ENCODE results near the gene FUT6.

FUT6 gene

DNA sequence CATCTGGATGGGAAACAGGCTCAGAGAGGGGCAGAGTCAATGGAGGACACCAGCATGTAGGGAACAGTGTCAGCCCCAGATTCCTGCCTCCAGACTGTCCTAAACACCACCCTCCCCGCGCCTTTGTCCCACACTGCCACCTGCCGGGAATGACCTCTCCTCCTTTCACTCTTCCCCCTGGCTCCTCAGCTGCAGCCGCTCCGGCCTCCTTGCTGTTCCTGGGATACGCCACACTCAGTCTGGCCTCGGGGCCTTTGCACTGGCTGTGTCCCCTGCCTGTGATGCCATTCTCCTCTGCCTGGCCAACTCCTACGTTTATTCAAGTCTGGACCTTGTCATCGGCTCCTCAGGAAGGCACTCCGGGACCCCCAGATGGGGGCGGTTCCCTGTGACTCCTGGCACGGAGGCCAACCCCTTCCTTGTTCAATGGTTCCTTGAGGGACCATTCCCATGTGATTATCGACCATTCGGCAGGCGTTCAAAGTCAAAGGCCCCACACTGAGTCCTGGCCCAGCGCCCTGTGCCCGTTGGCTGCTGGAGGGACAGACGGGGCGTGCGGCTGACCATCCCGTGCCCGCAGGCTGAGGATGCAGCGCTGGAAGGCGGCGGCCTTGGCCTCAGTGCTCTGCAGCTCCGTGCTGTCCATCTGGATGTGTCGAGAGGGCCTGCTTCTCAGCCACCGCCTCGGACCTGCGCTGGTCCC lies 15.8 kb downstream of the FUT6 start:
- Histone ChIP-seq H2BK120ac (ENCODE audit: insufficient read depth, low read length, poor library complexity) (no peak overlapping the region), H3K4ac (ENCODE audit: low read depth, low read length) (no peak overlapping the region), H3K27me3 (ENCODE audit: insufficient read depth, low read length) (no peaks in the 10 kb centered on the region), H3K4me3 (ENCODE audit: low read depth, low read length) (no peak overlapping the region), H3K4me1 (ENCODE audit: control insufficient read depth in 1 of 2, insufficient read depth in 2 of 2, low read length in 2 of 2) (peaks cover 5% of the 10 kb centered on the region in 2 experiments), H3K27ac (ENCODE audit: low read depth, low read length) (no peak overlapping the region), H3K18ac (ENCODE audit: low read length) (no peak overlapping the region), H2AK5ac (ENCODE audit: low read length) (no peak overlapping the region), H4K91ac (ENCODE audit: low read depth, low read length) (no peak overlapping the region), H2BK5ac (ENCODE audit: low read depth, low read length, poor library complexity) (no peak overlapping the region), H2AFZ (ENCODE audit: insufficient read depth, low read length, poor library complexity) (no peak overlapping the region), H3K79me1 (ENCODE audit: low read length) (peaks cover 8% of the 10 kb centered on the region), H3K9ac (ENCODE audit: low read length) (no peak overlapping the region), H4K8ac (ENCODE audit: low read depth, low read length) (no peak overlapping the region), H3K36me3 (ENCODE audit: control insufficient read depth in 1 of 2, insufficient read depth in 2 of 2, low read length in 2 of 2) (no peaks in the 10 kb centered on the region), H3K9me3 (ENCODE audit: insufficient read depth, low read depth, low read length) (peaks cover 3% of the 10 kb centered on the region), H3K23ac (ENCODE audit: low read length) (no peak overlapping the region), H3K4me2 (ENCODE audit: low read length) (no peak overlapping the region), H4K12ac (ENCODE audit: low read depth, low read length) (no peak overlapping the region), H3K14ac (ENCODE audit: low read length) (no peak overlapping the region), H2BK12ac (ENCODE audit: low read length) (no peak overlapping the region), H3K79me2 (ENCODE audit: control insufficient read depth, insufficient read depth, low read length, poor library complexity) (peaks cover 4% of the 10 kb centered on the region)
- WGBS (ENCODE audit: extremely low coverage, insufficient coverage, insufficient read length), result no CpG with 5 or more reads among the region's 30 CpGs
- DNase-seq, result peak; percentile 52 to 70

DNA sequence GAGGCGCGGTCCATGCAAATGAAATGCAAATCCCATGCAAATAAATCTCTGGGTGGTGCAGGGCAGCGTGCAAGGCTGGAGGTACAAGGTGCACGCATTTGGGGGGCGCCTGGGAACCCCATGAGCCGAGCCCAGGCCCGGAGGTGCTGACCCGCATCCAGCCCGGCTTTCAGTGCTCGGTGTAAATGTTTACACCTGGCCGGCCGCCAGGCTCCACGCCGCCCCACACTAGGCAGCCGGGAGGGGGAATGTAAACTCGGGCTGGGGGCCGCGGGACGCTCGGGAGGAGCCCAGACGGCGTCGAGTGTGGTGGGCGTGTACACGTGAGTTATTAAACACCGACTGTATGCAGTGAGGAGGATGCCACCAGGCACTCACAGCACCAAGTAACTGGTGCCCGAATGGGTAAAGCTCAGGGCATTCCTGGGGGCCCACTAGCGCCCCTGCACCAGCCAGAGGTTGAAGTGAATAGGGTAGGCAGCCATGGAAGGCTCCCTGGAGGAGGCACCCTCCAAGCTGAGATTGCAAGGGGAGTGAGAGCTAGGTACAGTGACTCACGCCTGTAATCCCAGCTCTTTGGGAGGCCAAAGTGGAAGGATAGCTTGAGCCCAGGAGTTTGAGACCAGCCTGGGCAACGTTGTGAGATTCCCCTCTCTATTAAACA lies 17.2 kb downstream of the FUT6 start:
- Histone ChIP-seq H3K36me3 (ENCODE audit: control insufficient read depth in 1 of 2, insufficient read depth in 2 of 2, low read length in 2 of 2) (no peaks in the 10 kb centered on the region), H2BK120ac (ENCODE audit: insufficient read depth, low read length, poor library complexity) (no peak overlapping the region), H4K8ac (ENCODE audit: low read depth, low read length) (no peak overlapping the region), H4K12ac (ENCODE audit: low read depth, low read length) (no peak overlapping the region), H3K4me2 (ENCODE audit: low read length) (no peak overlapping the region), H3K18ac (ENCODE audit: low read length) (no peak overlapping the region), H2AFZ (ENCODE audit: insufficient read depth, low read length, poor library complexity) (no peak overlapping the region), H2BK12ac (ENCODE audit: low read length) (no peak overlapping the region), H3K9me3 (ENCODE audit: insufficient read depth, low read depth, low read length) (peaks cover 3% of the 10 kb centered on the region), H2AK5ac (ENCODE audit: low read length) (no peak overlapping the region), H3K79me1 (ENCODE audit: low read length) (no peaks in the 10 kb centered on the region), H3K9ac (ENCODE audit: low read length) (no peak overlapping the region), H3K23ac (ENCODE audit: low read length) (no peak overlapping the region), H3K79me2 (ENCODE audit: control insufficient read depth, insufficient read depth, low read length, poor library complexity) (no peaks in the 10 kb centered on the region), H3K27ac (ENCODE audit: low read depth, low read length) (no peak overlapping the region), H2BK5ac (ENCODE audit: low read depth, low read length, poor library complexity) (no peak overlapping the region), H3K4me1 (ENCODE audit: control insufficient read depth in 1 of 2, insufficient read depth in 2 of 2, low read length in 2 of 2) (peaks cover 0 to 3% of the 10 kb centered on the region in 2 experiments), H4K91ac (ENCODE audit: low read depth, low read length) (no peak overlapping the region), H3K14ac (ENCODE audit: low read length) (no peak overlapping the region), H3K27me3 (ENCODE audit: insufficient read depth, low read length) (no peaks in the 10 kb centered on the region), H3K4ac (ENCODE audit: low read depth, low read length) (no peak overlapping the region), H3K4me3 (ENCODE audit: low read depth, low read length) (no peak overlapping the region)
- DNase-seq, result no peak
- no CpG with 5 or more reads among the region's 30 CpGs for WGBS (ENCODE audit: extremely low coverage, insufficient coverage, insufficient read length)

DNA sequence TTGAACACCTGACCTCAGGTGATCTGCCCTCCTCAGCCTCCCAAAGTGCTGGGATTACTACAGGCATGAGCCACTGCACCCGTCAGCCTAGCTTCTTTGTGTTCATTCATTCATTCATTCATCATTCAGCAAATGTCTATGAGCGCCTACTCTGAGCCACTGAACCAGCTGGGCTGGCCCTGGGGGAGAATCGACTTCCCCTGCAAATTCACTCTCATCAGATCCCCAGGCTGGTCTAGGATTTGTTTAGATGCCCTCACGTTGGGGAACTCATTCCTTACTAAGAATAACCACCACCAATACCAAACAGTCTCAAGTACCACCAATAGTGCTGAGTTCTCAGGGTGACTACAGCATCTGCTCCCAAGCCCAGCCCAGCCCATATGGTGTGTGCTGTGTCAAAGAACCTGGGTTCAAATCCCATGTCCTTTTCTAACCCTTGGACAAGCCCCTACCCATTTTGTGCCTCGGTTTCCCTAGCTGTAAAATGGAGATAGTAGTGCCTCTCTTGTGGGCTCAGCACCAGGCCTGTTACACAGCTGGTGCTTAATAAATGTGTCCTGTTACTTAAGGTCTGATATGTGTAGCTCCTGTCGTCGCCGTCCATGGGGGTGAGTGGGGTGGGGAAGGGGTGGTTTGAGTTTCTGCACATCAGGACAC lies 17.9 kb downstream of the FUT6 start:
- no peaks in the 10 kb centered on the region for H3K36me3 ChIP-seq (ENCODE audit: control insufficient read depth in 1 of 2, insufficient read depth in 2 of 2, low read length in 2 of 2)
- H2AK5ac ChIP-seq (ENCODE audit: low read length), result no peak overlapping the region
- H3K4ac ChIP-seq (ENCODE audit: low read depth, low read length), result no peak overlapping the region
- H2BK5ac ChIP-seq (ENCODE audit: low read depth, low read length, poor library complexity), result no peak overlapping the region
- no peak overlapping the region for H3K23ac ChIP-seq (ENCODE audit: low read length)
- no peak overlapping the region for H3K27ac ChIP-seq (ENCODE audit: low read depth, low read length)
- H3K18ac ChIP-seq (ENCODE audit: low read length), result no peak overlapping the region
- no peak overlapping the region for H3K4me2 ChIP-seq (ENCODE audit: low read length)
- DNase-seq, result no peak
- no peaks in the 10 kb centered on the region for H3K79me1 ChIP-seq (ENCODE audit: low read length)
- no peak overlapping the region for H2AFZ ChIP-seq (ENCODE audit: insufficient read depth, low read length, poor library complexity)
- H3K4me1 ChIP-seq (ENCODE audit: control insufficient read depth in 1 of 2, insufficient read depth in 2 of 2, low read length in 2 of 2), result no peaks in the 10 kb centered on the region
- H3K79me2 ChIP-seq (ENCODE audit: control insufficient read depth, insufficient read depth, low read length, poor library complexity), result no peaks in the 10 kb centered on the region
- H3K9me3 ChIP-seq (ENCODE audit: insufficient read depth, low read depth, low read length), result peaks cover 3% of the 10 kb centered on the region
- no peak overlapping the region for H4K8ac ChIP-seq (ENCODE audit: low read depth, low read length)
- no peak overlapping the region for H4K91ac ChIP-seq (ENCODE audit: low read depth, low read length)
- no CpG with 5 or more reads among the region's 8 CpGs for WGBS (ENCODE audit: extremely low coverage, insufficient coverage, insufficient read length)
- H2BK120ac ChIP-seq (ENCODE audit: insufficient read depth, low read length, poor library complexity), result no peak overlapping the region
- no peak overlapping the region for H4K12ac ChIP-seq (ENCODE audit: low read depth, low read length)
- no peaks in the 10 kb centered on the region for H3K27me3 ChIP-seq (ENCODE audit: insufficient read depth, low read length)
- H3K4me3 ChIP-seq (ENCODE audit: low read depth, low read length), result no peak overlapping the region
- H3K14ac ChIP-seq (ENCODE audit: low read length), result no peak overlapping the region
- H3K9ac ChIP-seq (ENCODE audit: low read length), result no peak overlapping the region
- no peak overlapping the region for H2BK12ac ChIP-seq (ENCODE audit: low read length)

DNA sequence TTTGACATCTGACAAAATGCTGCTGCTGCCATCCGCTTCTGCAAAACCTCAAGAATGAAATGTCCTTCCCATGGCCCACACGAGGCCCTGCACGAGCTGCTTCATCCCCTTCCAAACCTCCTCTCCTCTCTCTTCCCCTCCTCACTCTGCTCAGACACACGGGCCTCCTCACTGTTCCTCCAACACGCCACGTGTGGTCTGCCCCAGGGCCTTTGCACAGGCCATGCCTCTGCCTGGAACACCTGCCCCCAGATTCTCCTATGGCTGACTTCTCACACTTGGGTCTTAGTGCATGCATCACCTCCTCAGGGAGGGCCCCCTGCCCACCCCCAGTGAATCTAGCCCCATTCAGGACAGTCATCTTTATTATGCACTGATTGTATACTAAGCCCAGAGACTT lies 18.7 kb downstream of the FUT6 start:
- H3K4ac ChIP-seq (ENCODE audit: low read depth, low read length), result no peak overlapping the region
- no peak overlapping the region for H2AK5ac ChIP-seq (ENCODE audit: low read length)
- no peak overlapping the region for H2BK5ac ChIP-seq (ENCODE audit: low read depth, low read length, poor library complexity)
- H3K9ac ChIP-seq (ENCODE audit: low read length), result no peak overlapping the region
- H2BK12ac ChIP-seq (ENCODE audit: low read length), result no peak overlapping the region
- no peak for DNase-seq
- no peak overlapping the region for H4K91ac ChIP-seq (ENCODE audit: low read depth, low read length)
- no peak overlapping the region for H3K27ac ChIP-seq (ENCODE audit: low read depth, low read length)
- WGBS (ENCODE audit: extremely low coverage, insufficient coverage, insufficient read length), result no CpG with 5 or more reads among the region's 6 CpGs
- no peaks in the 10 kb centered on the region for H3K27me3 ChIP-seq (ENCODE audit: insufficient read depth, low read length)
- H3K36me3 ChIP-seq (ENCODE audit: control insufficient read depth in 1 of 2, insufficient read depth in 2 of 2, low read length in 2 of 2), result no peaks in the 10 kb centered on the region
- H3K14ac ChIP-seq (ENCODE audit: low read length), result no peak overlapping the region
- H3K4me3 ChIP-seq (ENCODE audit: low read depth, low read length), result no peak overlapping the region
- H3K23ac ChIP-seq (ENCODE audit: low read length), result no peak overlapping the region
- H2BK120ac ChIP-seq (ENCODE audit: insufficient read depth, low read length, poor library complexity), result no peak overlapping the region
- no peak overlapping the region for H4K8ac ChIP-seq (ENCODE audit: low read depth, low read length)
- peaks cover 3% of the 10 kb centered on the region for H3K9me3 ChIP-seq (ENCODE audit: insufficient read depth, low read depth, low read length)
- no peak overlapping the region for H2AFZ ChIP-seq (ENCODE audit: insufficient read depth, low read length, poor library complexity)
- no peaks in the 10 kb centered on the region for H3K4me1 ChIP-seq (ENCODE audit: control insufficient read depth in 1 of 2, insufficient read depth in 2 of 2, low read length in 2 of 2)
- H3K79me1 ChIP-seq (ENCODE audit: low read length), result no peaks in the 10 kb centered on the region
- no peak overlapping the region for H4K12ac ChIP-seq (ENCODE audit: low read depth, low read length)
- no peak overlapping the region for H3K4me2 ChIP-seq (ENCODE audit: low read length)
- no peaks in the 10 kb centered on the region for H3K79me2 ChIP-seq (ENCODE audit: control insufficient read depth, insufficient read depth, low read length, poor library complexity)
- H3K18ac ChIP-seq (ENCODE audit: low read length), result no peak overlapping the region

Measured in trophoblast cell (in vitro differentiated cells and primary cell).